MG63 (cell line): ENCODE results near the gene SPRR2F. TPM values are rescaled to one million over a fixed set of nuclear protein-coding genes. Genes with fewer than 3 reads are reported as not detected.
"Not testable (repeated sequence)": the region's sequence is repeated elsewhere in the genome, so short reads cannot be mapped to it uniquely, and the experiment has no call there.

ENCODE experiments used
- DNase-seq: peaks from one replicate; pipeline ENCODE4 v3.0.0-alpha.2; 2020
- H3K27me3 ChIP-seq: fragments of 250-450 bp; sonication (Bioruptor Pico); 2 replicates; pipeline ENCODE4 v1.5.1; 2020; ENCODE audit warnings: mild to moderate bottlenecking, moderate library complexity
- H3K36me3 ChIP-seq: fragments of 250-450 bp; sonication (Bioruptor Pico); 2 replicates; pipeline ENCODE4 v1.5.1; 2020; ENCODE audit warnings: mild to moderate bottlenecking, moderate library complexity
- H3K4me3 ChIP-seq: fragments of 250-450 bp; sonication (Bioruptor Pico); 2 replicates; pipeline ENCODE4 v1.5.1; 2020; ENCODE audit warnings: mild to moderate bottlenecking, moderate library complexity
- H3K9me3 ChIP-seq: fragments of 250-450 bp; sonication (Bioruptor Pico); 2 replicates; pipeline ENCODE4 v1.5.1; 2020; ENCODE audit warnings: mild to moderate bottlenecking, moderate library complexity
- total RNA-seq: library from RNA; depleted of rRNA; stranded (reverse); fragments of >200 nt; shearing (Covaris generic); gene quantifications from 2 replicates; pipeline ENCODE4 v1.2.3, GENCODE V29; 2014; ENCODE audit warnings: low replicate concordance; rRNA removed

The SPRR2F gene, protein sequence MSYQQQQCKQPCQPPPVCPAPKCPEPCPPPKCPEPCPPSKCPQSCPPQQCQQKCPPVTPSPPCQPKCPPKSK
- not detected in 2 replicates for total RNA-seq

DNA sequence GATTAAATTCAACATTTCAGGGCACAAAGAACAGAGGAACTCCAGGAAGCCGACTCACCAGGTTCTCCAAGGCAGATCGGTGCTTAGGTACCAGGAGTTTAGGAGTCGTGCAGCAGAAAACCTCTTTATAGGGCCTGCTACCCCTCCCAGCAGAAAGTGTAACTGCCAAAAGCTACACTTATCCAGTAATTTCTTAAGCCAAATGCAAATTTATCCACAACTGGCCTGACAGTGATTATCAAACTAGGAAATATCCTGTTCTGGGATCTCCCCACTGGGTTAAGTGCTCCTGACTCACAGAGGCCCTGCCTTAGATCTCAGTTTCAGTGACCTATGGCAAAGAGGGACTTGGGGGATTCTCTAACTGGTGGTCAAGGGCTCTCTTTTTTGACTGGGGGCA lies at the start of gene SPRR2F:
Gene SPRR2F, minus strand, starts transcription at position 101 of the 400 bp plus-strand sequence. CDS start 783 bp downstream, outside the sequence.
- Histone ChIP-seq H3K9me3 (no peaks in the 10 kb centered on the region), H3K36me3 (no peaks in the 10 kb centered on the region), H3K27me3 (peaks cover 3% of the 10 kb centered on the region; the same call in 1 of the 2 replicates), H3K4me3 (no peak within 1 kb of the TSS)
- DNase-seq: no peak

DNA sequence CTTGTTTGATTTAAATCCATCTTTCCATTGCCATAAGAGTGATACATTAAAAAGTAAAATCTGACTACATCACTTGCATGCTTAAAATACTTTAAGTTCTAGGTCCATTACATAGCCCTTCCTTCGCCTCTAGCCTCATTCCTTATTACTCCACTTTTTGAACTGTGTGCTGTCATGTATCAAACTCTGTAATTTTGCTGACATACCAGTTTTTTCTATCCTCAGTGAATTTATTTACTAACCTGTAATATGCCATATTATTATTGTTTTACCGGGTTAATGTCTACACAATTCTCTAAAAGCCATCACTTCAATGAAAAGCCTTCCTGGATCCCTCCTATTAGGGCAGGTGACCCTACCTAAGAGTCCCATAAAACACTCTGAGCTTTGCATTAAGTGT lies 42.2 kb upstream of the SPRR2F start:
- Histone ChIP-seq H3K36me3 (no peaks in the 10 kb centered on the region), H3K9me3 (no peaks in the 10 kb centered on the region), H3K4me3 (no peak overlapping the region), H3K27me3 (peaks cover 11% of the 10 kb centered on the region)
- DNase-seq: no peak

DNA sequence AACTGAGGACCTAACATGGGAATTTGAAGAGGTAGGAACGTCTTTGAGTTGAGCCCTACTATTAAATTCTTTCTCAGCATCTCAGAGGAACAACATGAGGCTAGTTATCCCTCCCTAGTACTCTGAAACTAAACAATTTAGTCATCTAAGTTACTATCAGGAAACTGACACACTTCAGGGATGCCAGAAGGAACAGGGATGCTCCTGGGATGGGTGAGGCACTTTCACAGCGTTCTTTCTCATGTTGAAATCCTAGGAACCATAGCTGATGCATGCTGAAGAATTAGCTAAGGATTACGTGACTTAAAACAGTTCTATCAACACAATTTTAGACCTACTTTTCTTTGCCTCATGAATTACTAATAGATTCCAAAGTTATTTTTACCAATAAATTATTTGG lies 39.2 kb upstream of the SPRR2F start:
- Histone ChIP-seq H3K9me3 (no peaks in the 10 kb centered on the region), H3K27me3 (peaks cover 20% of the 10 kb centered on the region), H3K36me3 (no peaks in the 10 kb centered on the region), H3K4me3 (no peak overlapping the region)
- DNase-seq: no peak

DNA sequence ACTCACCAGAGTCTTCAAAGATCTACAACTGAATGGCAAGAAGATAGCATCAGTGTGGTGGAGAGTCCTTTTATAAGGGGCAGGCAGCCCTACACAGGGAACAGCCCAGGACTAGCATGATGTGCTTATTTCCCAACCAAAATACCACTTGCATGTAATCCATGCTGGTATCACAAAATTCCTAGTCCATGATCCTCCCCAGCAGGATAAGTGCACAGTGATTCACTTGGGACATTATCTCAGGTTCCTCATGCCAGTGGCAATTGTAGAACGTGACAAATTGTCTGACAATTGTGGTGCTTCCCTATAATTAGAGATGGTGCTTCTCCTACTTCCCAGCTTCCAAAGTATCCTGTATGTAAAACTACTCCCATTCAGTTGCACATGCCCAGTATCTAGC lies 37.5 kb upstream of the SPRR2F start, which contains the start of gene SPRR2G:
Gene SPRR2G, minus strand, starts transcription at position 45 of the 400 bp plus-strand sequence. CDS start 780 bp downstream, outside the sequence.
- no peak within 1 kb of the TSS for H3K4me3 ChIP-seq
- no peaks in the 10 kb centered on the region for H3K36me3 ChIP-seq
- H3K27me3 ChIP-seq: peaks cover 20% of the 10 kb centered on the region
- H3K9me3 ChIP-seq: no peaks in the 10 kb centered on the region
- no peak for DNase-seq

DNA sequence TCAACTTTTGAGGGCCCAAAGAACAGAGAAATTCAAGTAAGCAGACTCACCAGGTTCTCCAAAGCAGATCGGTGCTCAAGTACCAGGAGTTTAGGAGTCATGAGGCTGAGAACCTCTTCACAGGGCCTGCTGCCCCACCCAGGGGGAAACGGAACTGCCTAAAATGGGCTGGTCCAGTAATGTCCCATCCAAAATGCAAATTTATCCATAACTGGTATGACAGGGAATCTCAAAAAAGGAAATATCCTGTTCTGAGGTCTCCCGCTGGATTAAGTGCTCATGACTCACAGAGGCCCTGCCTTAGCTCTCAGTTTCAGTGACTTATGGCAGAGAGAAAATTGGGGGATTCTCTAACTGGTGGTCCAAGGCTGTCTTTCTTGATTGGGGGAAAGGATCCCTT lies 28.1 kb upstream of the SPRR2F start:
- no peak overlapping the region for H3K4me3 ChIP-seq
- H3K36me3 ChIP-seq: no peaks in the 10 kb centered on the region
- H3K9me3 ChIP-seq: no peaks in the 10 kb centered on the region; the same call in 1 of the 2 replicates
- DNase-seq: no peak
- H3K27me3 ChIP-seq: peaks cover 25% of the 10 kb centered on the region

DNA sequence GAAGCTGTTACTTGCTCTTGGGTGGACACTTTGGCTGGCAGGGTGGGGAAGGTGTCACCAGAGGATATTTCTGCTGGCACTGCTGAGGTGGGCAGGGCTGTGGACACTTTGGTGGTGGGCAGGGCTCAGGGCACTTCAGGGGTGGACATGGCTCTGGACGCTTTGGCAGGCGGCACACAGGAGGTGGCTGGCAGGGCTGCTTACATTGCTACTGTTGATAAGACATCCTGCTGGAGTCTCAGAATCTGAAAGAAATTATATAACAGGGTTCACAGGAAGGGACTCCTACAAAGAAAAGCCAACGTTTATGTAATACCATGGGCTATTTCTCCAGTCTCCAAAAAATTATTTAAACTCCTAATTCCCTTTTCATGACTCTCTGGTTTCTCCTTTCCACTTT lies 27.2 kb upstream of the SPRR2F start:
- Histone ChIP-seq H3K27me3 (peaks cover 20% of the 10 kb centered on the region), H3K4me3 (no peak overlapping the region), H3K36me3 (no peaks in the 10 kb centered on the region), H3K9me3 (no peaks in the 10 kb centered on the region; the same call in 1 of the 2 replicates)
- DNase-seq: no peak

DNA sequence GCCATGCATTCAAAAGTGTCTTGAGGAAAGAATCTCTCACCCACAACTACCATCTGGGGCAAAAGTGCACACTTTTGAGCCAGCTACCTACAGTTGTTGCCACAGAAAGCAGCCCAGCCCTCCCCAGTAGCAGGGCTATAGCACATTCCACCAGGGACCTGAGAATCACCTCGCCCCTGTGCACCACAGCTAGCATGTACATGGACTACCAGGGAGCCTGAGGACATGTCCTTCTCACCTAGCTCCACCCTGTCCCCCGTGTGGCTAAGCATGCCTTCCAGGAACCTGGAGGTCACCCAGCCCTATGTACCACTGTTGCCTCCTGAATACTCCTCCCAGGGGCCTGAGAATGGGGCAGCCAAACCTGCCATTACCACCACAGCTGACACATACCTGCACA lies 20.4 kb upstream of the SPRR2F start:
- no peaks in the 10 kb centered on the region; the same call in 1 of the 2 replicates for H3K9me3 ChIP-seq
- H3K4me3 ChIP-seq: no peak overlapping the region
- H3K27me3 ChIP-seq: peaks cover 10% of the 10 kb centered on the region
- DNase-seq: no peak
- H3K36me3 ChIP-seq: no peaks in the 10 kb centered on the region

DNA sequence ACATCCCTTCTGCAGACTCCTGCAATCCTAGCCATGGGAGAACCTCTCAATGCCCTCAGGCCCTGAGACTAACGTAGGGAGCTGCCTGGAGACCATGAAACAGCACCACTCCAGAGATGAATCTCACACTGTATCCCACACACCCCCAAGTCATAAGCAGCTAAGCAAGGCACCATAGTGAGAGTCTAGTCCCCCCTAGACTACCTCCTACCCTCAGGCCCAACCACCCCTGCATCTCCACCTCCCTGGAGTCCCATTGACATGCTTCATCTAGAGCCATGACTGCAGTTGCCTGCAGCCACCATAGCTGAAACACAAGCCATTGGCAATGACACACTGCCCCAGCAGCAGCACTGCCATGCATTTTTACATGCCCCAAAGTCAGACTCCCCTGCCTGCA lies 20.0 kb upstream of the SPRR2F start:
- no peak for DNase-seq
- Histone ChIP-seq H3K4me3 (no peak overlapping the region), H3K27me3 (peaks cover 7% of the 10 kb centered on the region)

GRCh38 chr1:153128688-153129087 lies 15.4 kb upstream of the SPRR2F start:
- not testable (repeated sequence) for H3K4me3 ChIP-seq, H3K9me3 ChIP-seq, DNase-seq, H3K36me3 ChIP-seq, H3K27me3 ChIP-seq

More for the DNA sequence above, 20.0 kb upstream of the SPRR2F start:
- no peaks in the 10 kb centered on the region; the same call in 1 of the 2 replicates for H3K9me3 ChIP-seq
- no peaks in the 10 kb centered on the region for H3K36me3 ChIP-seq

- no peaks in the 10 kb centered on the region for H3K9me3 ChIP-seq
- no peaks in the 10 kb centered on the region; the same call in 1 of the 2 replicates for H3K27me3 ChIP-seq
- no peaks in the 10 kb centered on the region for H3K36me3 ChIP-seq
- no peak overlapping the region for H3K4me3 ChIP-seq
- no peak for DNase-seq
Observed at GRCh38 chr1:153127296-153127695, 14.0 kb upstream of the SPRR2F start.

GRCh38 chr1:153125536-153125935 lies 12.2 kb upstream of the SPRR2F start:
- no peaks in the 10 kb centered on the region for H3K27me3 ChIP-seq
- DNase-seq: no peak
- no peak overlapping the region for H3K4me3 ChIP-seq
- H3K36me3 ChIP-seq: no peaks in the 10 kb centered on the region
- H3K9me3 ChIP-seq: no peaks in the 10 kb centered on the region

DNA sequence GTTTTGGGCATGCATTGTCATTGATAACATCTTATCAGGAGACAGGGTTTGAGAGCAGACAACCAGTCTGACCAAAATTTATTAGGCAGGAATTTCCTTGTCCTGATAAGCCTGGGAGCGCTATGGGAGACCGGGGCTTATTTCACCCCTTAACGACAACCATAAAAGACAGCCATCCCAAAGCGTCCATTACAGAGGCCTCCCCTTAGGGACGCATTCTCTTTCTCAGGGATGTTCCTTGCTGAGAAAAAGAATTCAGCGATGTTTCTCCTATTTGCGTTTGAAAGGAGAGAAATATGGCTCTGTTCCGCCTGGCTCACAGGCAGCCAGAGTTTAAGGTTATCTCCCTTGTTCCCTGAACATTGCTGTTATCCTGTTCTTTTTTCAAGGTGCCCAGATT lies 10.5 kb upstream of the SPRR2F start:
- H3K36me3 ChIP-seq, H3K4me3 ChIP-seq, DNase-seq, H3K27me3 ChIP-seq, H3K9me3 ChIP-seq: not testable (repeated sequence)

DNA sequence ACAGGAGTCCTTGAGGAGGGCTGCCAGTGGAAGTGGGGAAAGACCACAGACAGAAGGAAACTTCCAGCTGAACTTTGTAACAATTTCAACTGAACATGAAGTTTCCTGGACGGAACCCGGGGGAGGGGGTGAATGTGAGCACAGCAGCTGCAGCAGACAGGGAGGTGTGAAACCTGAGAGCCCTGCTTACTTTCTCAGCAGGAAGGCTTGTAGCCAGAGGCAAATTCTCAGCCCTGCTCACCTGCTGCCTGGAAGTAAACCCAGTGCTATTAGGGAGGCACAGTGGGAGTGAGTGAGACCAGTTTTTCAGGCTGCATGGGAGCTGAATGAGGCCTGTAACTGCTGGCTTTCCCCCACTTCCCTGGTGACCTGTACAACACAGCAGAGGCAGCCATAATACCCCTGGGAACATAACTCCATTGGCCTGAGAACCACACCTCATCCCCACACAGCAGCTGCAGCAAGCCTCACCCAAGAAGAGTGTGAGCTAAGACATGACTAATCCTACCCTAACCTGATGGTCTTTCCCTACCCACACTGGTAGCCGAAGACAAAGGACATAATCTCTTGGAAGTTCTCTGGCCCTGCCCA lies 9.6 kb upstream of the SPRR2F start:
- H3K4me3 ChIP-seq: no peak overlapping the region
- DNase-seq: no peak
- H3K27me3 ChIP-seq: peaks cover 3% of the 10 kb centered on the region; the same call in 1 of the 2 replicates
- no peaks in the 10 kb centered on the region for H3K9me3 ChIP-seq
- H3K36me3 ChIP-seq: no peaks in the 10 kb centered on the region

- H3K27me3 ChIP-seq: peaks cover 3% of the 10 kb centered on the region; the same call in 1 of the 2 replicates
- H3K9me3 ChIP-seq: no peaks in the 10 kb centered on the region
Observed at GRCh38 chr1:153120945-153121344, 7.6 kb upstream of the SPRR2F start.

DNA sequence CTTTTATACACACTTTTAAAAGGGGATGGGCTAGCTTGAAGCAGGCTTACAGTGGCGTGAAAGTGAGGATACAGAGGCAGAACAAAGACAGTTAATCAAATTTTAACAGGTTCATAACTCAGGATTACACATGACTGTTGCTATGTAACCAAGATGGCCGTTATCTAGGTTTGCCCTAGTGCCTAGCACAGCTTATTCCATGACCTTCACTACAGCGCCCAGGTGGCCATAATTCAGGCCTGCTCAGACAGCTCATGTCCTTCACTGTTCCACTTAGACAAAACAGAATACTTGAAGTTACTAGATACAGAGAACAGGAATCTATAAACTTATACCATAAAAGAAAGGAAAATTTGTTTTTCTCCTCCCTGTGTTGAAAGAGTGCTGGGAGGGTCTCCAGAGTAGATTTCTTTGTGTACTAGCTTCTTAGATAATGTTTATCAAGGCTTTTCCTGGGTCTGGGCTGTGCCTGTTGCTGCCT lies 6.2 kb upstream of the SPRR2F start:
- no peaks in the 10 kb centered on the region for H3K9me3 ChIP-seq
- DNase-seq: no peak
- no peaks in the 10 kb centered on the region for H3K36me3 ChIP-seq
- H3K27me3 ChIP-seq: peaks cover 3% of the 10 kb centered on the region; the same call in 1 of the 2 replicates
- no peak overlapping the region for H3K4me3 ChIP-seq

More at GRCh38 chr1:153120945-153121344, 7.6 kb upstream of the SPRR2F start:
- no peak overlapping the region for H3K4me3 ChIP-seq
- H3K36me3 ChIP-seq: no peaks in the 10 kb centered on the region
- DNase-seq: no peak

DNA sequence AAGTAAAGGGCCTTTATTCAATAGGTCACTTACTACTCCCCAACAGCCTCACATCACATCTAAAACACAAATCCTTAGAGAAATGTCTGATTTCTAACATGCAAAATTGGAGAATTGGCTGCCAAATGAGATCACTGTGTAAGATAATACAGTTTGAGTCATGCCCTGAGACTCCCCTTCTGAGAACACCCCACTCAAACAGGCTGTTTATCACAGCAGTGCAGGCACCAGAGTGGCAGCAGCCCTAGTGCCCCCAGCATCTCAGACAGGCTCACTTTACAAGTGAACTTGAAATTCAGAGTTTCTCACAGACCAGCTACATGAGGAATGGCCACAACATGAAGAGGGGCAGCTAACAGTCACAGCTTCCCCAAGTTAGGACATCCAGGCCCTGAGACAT lies 1.9 kb upstream of the SPRR2F start:
- H3K4me3 ChIP-seq, H3K27me3 ChIP-seq, DNase-seq, H3K9me3 ChIP-seq, H3K36me3 ChIP-seq: not testable (repeated sequence)

DNA sequence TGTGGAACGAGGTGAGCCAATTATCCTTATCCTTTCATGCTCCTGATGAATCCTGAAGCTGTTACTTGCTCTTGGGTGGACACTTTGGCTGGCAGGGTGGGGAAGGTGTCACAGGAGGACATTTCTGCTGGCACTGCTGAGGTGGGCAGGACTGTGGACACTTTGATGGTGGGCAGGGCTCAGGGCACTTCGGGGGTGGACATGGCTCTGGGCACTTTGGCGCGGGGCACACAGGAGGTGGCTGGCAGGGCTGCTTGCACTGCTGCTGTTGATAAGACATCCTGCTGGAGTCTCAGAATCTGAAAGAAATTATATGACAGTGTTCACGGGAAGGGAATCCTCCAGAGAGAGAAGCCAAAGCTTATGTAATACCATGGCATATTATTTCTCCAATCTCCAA lies 862 bp downstream of the SPRR2F start:
- H3K27me3 ChIP-seq, H3K9me3 ChIP-seq, DNase-seq, H3K36me3 ChIP-seq, H3K4me3 ChIP-seq: not testable (repeated sequence)

- DNase-seq: peak; percentile 50
- Histone ChIP-seq H3K27me3 (no peaks in the 10 kb centered on the region), H3K36me3 (no peaks in the 10 kb centered on the region), H3K9me3 (no peaks in the 10 kb centered on the region), H3K4me3 (no peak overlapping the region)
Observed at GRCh38 chr1:153100245-153100644, 13.1 kb downstream of the SPRR2F start.
